ENCODE results near the gene UBE2L3.

- no peak for TF ChIP-seq POLR2AphosphoS5 (IDR thresholded peaks at IDR 0.05; ENCODE audit: low read depth, low read length)
- no peak for TF ChIP-seq TAF1 (IDR thresholded peaks at IDR 0.05; ENCODE audit: low read depth, low read length)
- no peak for TF ChIP-seq PAX5 (IDR thresholded peaks at IDR 0.05; ENCODE audit: insufficient read depth, low read length, severe bottlenecking)
- TF ChIP-seq POLR2A (IDR thresholded peaks at IDR 0.05; ENCODE audit: low read depth, low read length), result no peak
- no peak for TF ChIP-seq SPI1 (IDR thresholded peaks at IDR 0.05; ENCODE audit: low read depth, low read length)
- peak; percentile 12; the same call in 1 of the 2 replicates for TF ChIP-seq POU2F2 (IDR thresholded peaks at IDR 0.05; ENCODE audit: low read depth, low read length)
These were observed 64.9 kb downstream of the UBE2L3 start, which contains the start of gene CCDC116 for GRCh38 chr22:21632237-21632895.

Data from GM12891 (cell line).